ENCODE data around the gene TMIGD3. TPM values are rescaled to one million over a fixed set of nuclear protein-coding genes. Genes with fewer than 3 reads are reported as not detected.

The TMIGD3 gene
- total RNA-seq, 1 experiment from 2014 or later = not detected

GRCh38 chr1:111448918-111449702, 54.3 kb downstream of the TMIGD3 start, which contains the start of the genes ATP5PB and WDR77 (continued):
- TF ChIP-seq ARID4B (CRISPR knock-in tag; IDR thresholded peaks at IDR 0.05; ENCODE audit: borderline replicate concordance) (0 out of 2 replicates have a peak, but pooled peaks have one; percentile 25), CTCF (IDR thresholded peaks at IDR 0.05) (no peak), ZNF219 (CRISPR knock-in tag; IDR thresholded peaks at IDR 0.05; ENCODE audit: borderline replicate concordance) (no peak), GTF2I (CRISPR knock-in tag; conservative IDR thresholded peaks at IDR 0.05) (no peak), USF1 (CRISPR knock-in tag; IDR thresholded peaks at IDR 0.05) (peak; percentile 83), ATF2 (CRISPR knock-in tag; IDR thresholded peaks at IDR 0.05; ENCODE audit: borderline replicate concordance, low read depth) (no peak), MAX (CRISPR knock-in tag; IDR thresholded peaks at IDR 0.05) (peak; percentile 71), ZNF423 (CRISPR knock-in tag; IDR thresholded peaks at IDR 0.05) (no peak), ATF6 (CRISPR knock-in tag; IDR thresholded peaks at IDR 0.05) (no peak), FOXP1 (CRISPR knock-in tag; IDR thresholded peaks at IDR 0.05; ENCODE audit: borderline replicate concordance) (no peak), CREB1 (CRISPR knock-in tag; IDR thresholded peaks at IDR 0.05) (no peak), ATF1 (CRISPR knock-in tag; IDR thresholded peaks at IDR 0.05) (no peak), USF2 (CRISPR knock-in tag; IDR thresholded peaks at IDR 0.05) (peak; percentile 84), OVOL2 (CRISPR knock-in tag; IDR thresholded peaks at IDR 0.05; ENCODE audit: borderline replicate concordance) (no peak), ZBTB43 (CRISPR knock-in tag; IDR thresholded peaks at IDR 0.05) (no peak), AR (CRISPR knock-in tag; IDR thresholded peaks at IDR 0.05) (no peak), ETV6 (CRISPR knock-in tag; IDR thresholded peaks at IDR 0.05) (0 out of 2 replicates have a peak, but pooled peaks have one; percentile 17)
